Fibroblast of the conjunctiva (primary cell): ENCODE data around the gene PLPP3.
"Not testable (repeated sequence)": the region's sequence is repeated elsewhere in the genome, so short reads cannot be mapped to it uniquely, and the experiment has no call there.

Experiments used
- DNase-seq: peaks from one replicate; pipeline ENCODE4 v3.0.0-alpha.2; 2010; ENCODE audit warnings: low read depth

PLPP3 gene

GRCh38 chr1:56578963-56579875, at the start of gene PLPP3:
TSS of gene PLPP3 (minus strand) at chr1:56579563. CDS start at chr1:56579016, 547 bp downstream.
- DNase-seq, result peak; percentile 99

GRCh38 chr1:56627636-56628039, 48.3 kb upstream of the PLPP3 start:
- DNase-seq, result no peak

GRCh38 chr1:56627019-56627635, 47.8 kb upstream of the PLPP3 start:
- DNase-seq, result no peak

GRCh38 chr1:56626546-56626945, 47.2 kb upstream of the PLPP3 start:
- no peak for DNase-seq

- no peak for DNase-seq
Measured at GRCh38 chr1:56625819-56626440, 46.6 kb upstream of the PLPP3 start.

GRCh38 chr1:56617141-56617540, 37.8 kb upstream of the PLPP3 start:
- no peak for DNase-seq

- DNase-seq, result not testable (repeated sequence)
Measured at GRCh38 chr1:56610770-56611169, 31.4 kb upstream of the PLPP3 start.

DNA sequence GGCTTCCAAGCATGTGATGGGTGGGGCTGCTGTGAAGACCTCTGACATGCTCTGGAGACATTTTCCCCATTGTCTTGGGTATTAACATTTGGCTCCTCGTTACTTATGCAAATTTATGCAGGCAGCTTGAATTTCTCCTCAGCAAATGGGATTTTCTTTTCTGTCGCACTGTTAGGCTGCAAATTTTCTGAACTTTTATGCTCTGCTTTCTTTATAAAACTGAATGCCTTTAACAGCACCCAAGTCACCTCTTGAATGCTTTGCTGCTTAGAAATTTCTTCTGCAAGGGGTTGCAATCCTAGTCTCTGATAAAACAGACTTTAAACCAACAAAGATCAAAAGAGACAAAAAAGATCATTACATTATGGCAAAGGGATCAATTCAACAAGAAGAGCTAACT, 30.7 kb upstream of the PLPP3 start:
- not testable (repeated sequence) for DNase-seq

- DNase-seq, result not testable (repeated sequence)
Measured at GRCh38 chr1:56595397-56596191, 16.2 kb upstream of the PLPP3 start.

GRCh38 chr1:56591909-56592308, 12.5 kb upstream of the PLPP3 start:
- DNase-seq, result no peak

DNA sequence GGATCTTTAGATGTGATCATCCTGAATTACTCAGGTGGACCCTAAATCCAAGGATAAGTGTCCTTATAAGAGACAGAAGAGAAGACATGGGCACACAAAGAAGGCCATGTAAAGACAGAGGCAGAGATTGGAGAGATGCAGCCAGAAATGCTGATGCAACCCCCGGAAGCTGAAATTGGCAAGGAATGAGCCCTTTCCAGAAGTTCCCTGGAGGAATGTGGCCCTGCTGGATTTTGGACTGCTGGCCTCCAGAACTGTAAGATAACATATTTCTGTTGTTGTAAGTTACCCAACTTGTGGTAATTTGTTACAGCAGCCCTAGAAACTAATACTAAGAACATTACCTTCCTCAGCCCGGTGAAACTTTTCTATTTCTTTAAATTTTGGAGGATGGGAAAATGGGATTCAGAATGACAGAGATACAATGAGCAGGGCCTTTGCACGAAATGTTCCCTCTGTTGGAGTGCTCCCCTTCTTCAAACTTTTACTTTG, 11.2 kb upstream of the PLPP3 start:
- DNase-seq, result no peak

GRCh38 chr1:56589369-56589768, 10.0 kb upstream of the PLPP3 start:
- no peak for DNase-seq

DNA sequence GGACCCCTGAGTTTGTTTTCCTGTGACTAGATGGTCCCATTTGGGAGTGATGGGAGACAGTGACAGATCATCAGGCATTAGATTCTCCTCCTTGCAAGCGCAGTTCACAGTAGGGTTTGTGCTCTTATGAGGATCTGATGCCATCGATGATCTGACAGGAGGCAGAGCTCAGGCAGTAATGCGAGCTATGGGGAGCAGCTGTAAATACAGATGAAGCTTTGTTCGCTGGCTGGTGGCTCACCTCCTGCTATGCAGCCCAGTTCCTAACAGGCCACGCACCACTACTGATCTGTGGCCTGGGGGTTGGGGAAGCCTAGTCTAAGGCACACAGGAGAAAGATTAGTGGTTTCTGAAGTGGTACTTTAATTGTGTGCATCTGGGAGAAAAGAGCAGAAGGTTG, 7.1 kb upstream of the PLPP3 start:
- DNase-seq, result no peak

DNA sequence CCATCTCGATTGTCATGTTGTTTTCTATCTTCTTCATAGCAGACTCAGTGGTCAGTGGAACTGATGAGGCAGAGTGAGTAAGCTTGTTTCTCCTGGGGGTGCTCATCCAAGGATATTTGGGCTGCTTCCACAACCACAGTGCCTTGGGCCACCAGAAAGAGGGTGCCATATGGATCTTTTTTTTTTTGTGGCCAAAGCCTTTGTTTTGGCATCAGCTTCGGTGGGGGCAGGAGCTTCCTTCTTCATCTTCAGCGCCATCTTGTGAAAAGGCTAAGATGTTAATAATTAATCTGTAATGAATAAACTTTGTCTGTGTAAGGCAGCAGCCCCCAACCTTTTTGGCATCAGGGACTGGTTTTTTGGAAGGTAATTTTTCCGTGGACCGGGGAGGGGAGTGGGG, 6.6 kb upstream of the PLPP3 start:
- DNase-seq, result no peak

DNA sequence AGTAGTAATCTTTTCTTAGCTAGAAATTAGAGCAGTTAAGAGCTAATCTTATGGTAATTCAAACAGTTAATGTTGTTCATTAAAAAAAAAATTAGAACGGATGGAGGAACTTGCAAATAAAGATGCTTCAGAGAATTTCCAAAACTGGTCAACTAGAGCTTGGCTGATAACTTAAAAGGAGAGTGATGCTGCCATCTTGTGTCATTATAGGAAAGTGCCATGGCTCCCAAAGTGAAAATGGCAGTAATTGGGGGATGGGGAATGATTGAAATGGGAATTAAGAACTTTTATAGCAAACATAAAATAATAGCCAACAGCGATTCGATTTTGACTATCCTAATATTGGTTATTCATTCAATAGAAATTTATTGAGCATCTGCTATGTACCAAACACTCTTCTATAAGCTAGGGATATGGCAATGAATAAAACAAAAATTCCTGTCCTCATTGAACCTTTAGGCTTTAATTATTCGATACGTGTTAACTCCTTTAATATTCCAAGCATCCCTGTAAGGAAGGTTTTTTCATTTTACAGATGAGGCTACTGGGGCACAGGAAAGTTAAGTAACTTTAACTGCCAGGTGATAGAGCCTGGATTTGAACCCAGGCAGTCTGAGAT, 5.7 kb upstream of the PLPP3 start:
- DNase-seq, result peak; percentile 66

DNA sequence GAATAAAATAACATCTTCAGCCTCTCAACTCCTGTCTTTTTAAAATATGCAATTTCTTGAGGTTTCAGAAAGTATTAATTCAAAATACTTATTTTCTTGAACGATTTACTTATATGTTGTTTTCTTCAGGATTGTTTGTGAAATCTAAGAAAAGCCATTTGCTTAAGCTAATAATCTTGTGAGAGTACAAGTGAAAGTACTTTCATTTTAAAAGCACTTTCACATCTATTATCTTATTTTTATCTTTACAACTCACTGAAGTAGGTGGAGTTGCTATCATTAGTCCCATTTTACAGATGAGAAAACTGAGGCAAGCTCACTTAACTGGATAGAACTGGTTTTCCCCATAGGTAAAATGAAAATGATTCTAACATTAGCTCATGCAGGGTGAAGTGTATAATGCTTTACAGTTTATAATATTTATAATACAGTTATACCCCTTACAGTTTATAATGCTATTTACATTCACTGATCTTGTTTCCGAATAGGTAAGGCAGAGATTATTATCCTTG, 4.7 kb upstream of the PLPP3 start:
- DNase-seq, result no peak

- DNase-seq, result no peak
Measured at GRCh38 chr1:56580771-56581170, 1.4 kb upstream of the PLPP3 start.

DNA sequence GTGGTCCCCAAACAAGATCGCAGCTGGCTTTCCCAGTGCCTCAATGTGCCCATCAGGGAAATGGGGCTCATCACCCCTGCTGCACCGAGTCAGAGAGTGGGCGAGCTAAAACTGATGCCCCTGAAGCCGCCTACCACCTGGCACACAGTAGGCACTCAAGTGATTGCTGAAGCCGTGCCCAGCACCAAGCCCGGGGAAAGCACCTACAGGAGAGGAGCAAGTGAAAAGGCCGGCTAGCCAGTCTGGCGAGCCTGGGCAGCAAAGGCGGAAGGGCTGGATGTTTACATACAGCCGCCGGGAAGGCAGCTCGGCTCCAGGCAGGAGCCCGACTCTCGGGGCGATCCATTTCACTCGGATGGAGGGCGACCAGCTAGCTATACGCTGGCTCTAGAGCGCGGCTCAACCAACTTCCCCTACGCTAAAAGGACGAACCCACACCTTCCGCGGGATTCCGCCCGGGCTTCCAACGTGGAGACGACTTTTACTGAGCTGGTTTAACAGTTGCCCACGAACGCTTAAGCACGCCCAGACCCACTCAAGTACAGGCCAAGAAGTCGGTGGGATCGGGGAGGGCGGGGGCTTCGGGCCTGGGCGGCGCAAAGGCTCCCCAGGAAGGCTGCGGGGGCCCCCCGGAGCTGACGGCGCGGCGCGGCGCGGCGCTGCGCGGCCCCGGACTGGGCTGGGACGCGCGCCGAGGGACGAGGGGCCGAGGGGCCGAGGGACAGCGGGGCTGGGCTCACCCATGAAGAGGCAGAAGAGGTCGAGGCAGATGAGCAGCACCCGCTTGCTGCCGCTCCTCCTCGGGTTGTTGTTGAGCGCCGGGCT, 1.0 kb downstream of the PLPP3 start:
- DNase-seq, result no peak

DNA sequence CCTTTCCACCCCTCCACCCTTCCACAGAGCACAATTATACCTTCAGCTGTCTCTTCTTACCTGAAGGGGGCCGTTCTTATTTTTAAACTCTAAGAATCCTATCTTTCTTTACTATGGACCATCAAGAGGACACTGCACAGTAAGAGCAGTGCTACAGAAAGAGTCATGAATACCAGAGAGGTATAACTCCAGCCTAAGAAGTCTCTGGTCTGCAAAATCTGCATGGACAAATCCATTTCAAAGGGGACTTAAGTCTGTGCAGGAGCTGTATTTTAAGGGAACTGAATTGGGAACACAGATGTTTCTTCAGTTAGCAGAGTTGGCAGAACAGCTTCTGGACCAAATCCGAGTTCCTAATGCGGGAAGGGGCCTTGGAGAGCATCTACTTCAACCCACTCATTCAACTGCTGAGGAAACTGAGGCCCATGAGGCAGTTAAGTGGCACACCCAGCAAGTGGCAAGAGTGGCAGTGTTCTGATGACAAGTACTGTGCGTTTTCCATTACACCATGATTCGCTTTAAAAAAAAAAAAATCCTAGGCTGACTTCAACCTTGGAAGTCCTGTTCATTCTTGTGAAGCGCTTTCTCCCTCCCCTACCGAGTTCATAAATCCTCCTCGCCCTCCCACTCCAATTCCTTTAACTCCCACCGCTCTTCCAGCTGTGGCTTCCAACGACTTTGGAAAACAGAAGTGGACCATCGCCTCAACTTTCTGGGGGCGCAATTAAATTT, 1.8 kb downstream of the PLPP3 start:
- no peak for DNase-seq
